Activated CD4-positive, alpha-beta memory T cell treated with anti-CD3 and anti-CD28 coated beads for 36 hours (primary cell): ENCODE data around the gene DCANP1. TPM values are rescaled to one million over a fixed set of nuclear protein-coding genes. Genes with fewer than 3 reads are reported as not detected.

ENCODE experiments used
- CTCF ChIA-PET: fragments of 350-600 bp; sonication (Branson Sonifier 250); formaldehyde crosslinking; loops from one replicate; lab custom pipeline; 2021; ENCODE audit warnings: antibody characterized with exemption, inconsistent platforms; lab: Charles Lee
- POLR2A ChIA-PET: fragments of 350-600 bp; sonication (Branson Sonifier 250); formaldehyde crosslinking; loops from one replicate; lab custom pipeline; 2021; ENCODE audit warnings: antibody characterized with exemption; lab: Charles Lee
- DNase-seq: peaks from one replicate; pipeline ENCODE4 v3.0.0-alpha.2; 2020
- H3K27ac Mint-ChIP-seq: one replicate; pipeline ENCODE4 v1.8.0; 2021; ENCODE audit warnings: mixed read lengths
- H3K27me3 Mint-ChIP-seq: one replicate; pipeline ENCODE4 v1.8.0; 2021; ENCODE audit warnings: mixed read lengths
- H3K36me3 Mint-ChIP-seq: one replicate; pipeline ENCODE4 v1.8.0; 2021; ENCODE audit warnings: mixed read lengths
- H3K4me1 Mint-ChIP-seq: one replicate; pipeline ENCODE4 v1.8.0; 2021; ENCODE audit warnings: low read depth, mixed read lengths
- H3K4me3 Mint-ChIP-seq: one replicate; pipeline ENCODE4 v1.8.0; 2021; ENCODE audit warnings: mild to moderate bottlenecking, mixed read lengths
- H3K9me3 Mint-ChIP-seq: one replicate; pipeline ENCODE4 v1.8.0; 2021; ENCODE audit warnings: mixed read lengths
- intact Hi-C: fragments of 100-400 bp; cut with micrococcal nuclease; formaldehyde crosslinking; loops from one replicate; pipeline ENCODE4 v1.15.1; 2023
- total RNA-seq, 2 experiments: library from RNA; stranded (reverse); gene quantifications; one replicate each; pipeline ENCODE4 v1.2.3, GENCODE V29; 2021

Gene DCANP1
- total RNA-seq, 2 experiments from 2014 or later: not detected

GRCh38 chr5:135398855-135399793 lies 48.0 kb downstream of the DCANP1 start, which contains the start of gene MACROH2A1:
MACROH2A1 (minus strand) TSS chr5:135399231; CDS start chr5:135389093, 10,138 bp downstream.
- Mint-ChIP-seq H3K9me3 (no peaks in the 10 kb centered on the region), H3K36me3 (peaks cover 5% of the 10 kb centered on the region), H3K27ac (peak within 1 kb of the TSS; percentile 75), H3K27me3 (no peaks in the 10 kb centered on the region), H3K4me1 (peaks cover 45% of the 10 kb centered on the region), H3K4me3 (peak within 1 kb of the TSS; percentile 85)
- ChIA-PET CTCF (interaction anchor here (1.0 kb wide), 1 partner anchor 13 kb away, joined by 3 read pairs; no protein-coding TSS in a partner anchor), POLR2A (interaction anchor here (0.6 to 1.0 kb wide), 3 partner anchors 13 to 26 kb away, joined by 3 to 4 read pairs (median 3); no protein-coding TSS in a partner anchor)
- intact Hi-C loops: loop anchor here (1.0 kb wide), 1 partner anchor 22 kb away; no protein-coding TSS in a partner anchor
- DNase-seq: peak; percentile 87

- H3K9me3 Mint-ChIP-seq: no peaks in the 10 kb centered on the region
- peaks cover 5% of the 10 kb centered on the region for H3K36me3 Mint-ChIP-seq
- intact Hi-C loops: no loop called here
- H3K4me3 Mint-ChIP-seq: peak overlapping the region; percentile 85
- no peaks in the 10 kb centered on the region for H3K27me3 Mint-ChIP-seq
- peak overlapping the region; percentile 74 for H3K27ac Mint-ChIP-seq
- ChIA-PET POLR2A (interaction anchor here (0.6 to 1.0 kb wide), 2 partner anchors 9 to 12 kb away, joined by 3 to 4 read pairs; no protein-coding TSS in a partner anchor), CTCF (no interaction called here)
- peaks cover 53% of the 10 kb centered on the region for H3K4me1 Mint-ChIP-seq
- DNase-seq: peak; percentile 73
Measured at GRCh38 chr5:135398160-135398854, 48.8 kb downstream of the DCANP1 start.

GRCh38 chr5:135397084-135397483 lies 50.1 kb downstream of the DCANP1 start:
- intact Hi-C loops: no loop called here
- peaks cover 13% of the 10 kb centered on the region for H3K36me3 Mint-ChIP-seq
- CTCF ChIA-PET: no interaction called here
- no peaks in the 10 kb centered on the region for H3K9me3 Mint-ChIP-seq
- H3K27ac Mint-ChIP-seq: no peak overlapping the region
- H3K4me3 Mint-ChIP-seq: peak overlapping the region; percentile 38
- H3K27me3 Mint-ChIP-seq: no peaks in the 10 kb centered on the region
- POLR2A ChIA-PET: no interaction called here
- DNase-seq: no peak
- H3K4me1 Mint-ChIP-seq: peaks cover 65% of the 10 kb centered on the region

GRCh38 chr5:135396459-135397055 lies 50.6 kb downstream of the DCANP1 start:
- POLR2A ChIA-PET: no interaction called here
- CTCF ChIA-PET: no interaction called here
- H3K4me3 Mint-ChIP-seq: no peak overlapping the region

GRCh38 chr5:135395866-135396265 lies 51.3 kb downstream of the DCANP1 start:
- Mint-ChIP-seq H3K27ac (no peak overlapping the region), H3K36me3 (peaks cover 21% of the 10 kb centered on the region), H3K4me1 (peaks cover 74% of the 10 kb centered on the region), H3K4me3 (no peak overlapping the region), H3K9me3 (no peaks in the 10 kb centered on the region), H3K27me3 (no peaks in the 10 kb centered on the region)
- intact Hi-C loops: no loop called here
- ChIA-PET POLR2A (no interaction called here), CTCF (no interaction called here)
- DNase-seq: no peak

More at GRCh38 chr5:135396459-135397055, 50.6 kb downstream of the DCANP1 start:
- Mint-ChIP-seq H3K27me3 (no peaks in the 10 kb centered on the region), H3K27ac (no peak overlapping the region), H3K36me3 (peaks cover 19% of the 10 kb centered on the region), H3K4me1 (peaks cover 71% of the 10 kb centered on the region), H3K9me3 (no peaks in the 10 kb centered on the region)
- intact Hi-C loops: no loop called here
- no peak for DNase-seq

- no peak for DNase-seq
- Mint-ChIP-seq H3K4me3 (no peak overlapping the region), H3K9me3 (no peaks in the 10 kb centered on the region), H3K36me3 (peaks cover 21% of the 10 kb centered on the region), H3K27ac (no peak overlapping the region), H3K4me1 (peaks cover 73% of the 10 kb centered on the region), H3K27me3 (no peaks in the 10 kb centered on the region)
- POLR2A ChIA-PET: no interaction called here
- intact Hi-C loops: no loop called here
- CTCF ChIA-PET: interaction anchor here (1.3 kb wide), 1 partner anchor 171 kb away, joined by 4 read pairs; no protein-coding TSS in a partner anchor
Measured at GRCh38 chr5:135395451-135395850, 51.7 kb downstream of the DCANP1 start.

Other genes with a start within 250 kb of the DCANP1 start
- 100 to 1,000 TPM; 159 to 161 TPM for gene MACROH2A1, start 48.1 kb downstream of the DCANP1 start, total RNA-seq
- not detected for gene TIFAB, start 5.0 kb upstream of the DCANP1 start, total RNA-seq
- not detected for gene NEUROG1, start 88.6 kb upstream of the DCANP1 start, total RNA-seq
- gene CXCL14, start 131.6 kb upstream of the DCANP1 start, total RNA-seq: not detected